Measurements from ENCODE around the gene RSPH3.
A peak's percentile ranks its signal among the peaks of the same experiment; 100 is the strongest.
"Not testable (repeated sequence)": the region's sequence is repeated elsewhere in the genome, so short reads cannot be mapped to it uniquely, and the experiment has no call there.

The RSPH3 gene

DNA sequence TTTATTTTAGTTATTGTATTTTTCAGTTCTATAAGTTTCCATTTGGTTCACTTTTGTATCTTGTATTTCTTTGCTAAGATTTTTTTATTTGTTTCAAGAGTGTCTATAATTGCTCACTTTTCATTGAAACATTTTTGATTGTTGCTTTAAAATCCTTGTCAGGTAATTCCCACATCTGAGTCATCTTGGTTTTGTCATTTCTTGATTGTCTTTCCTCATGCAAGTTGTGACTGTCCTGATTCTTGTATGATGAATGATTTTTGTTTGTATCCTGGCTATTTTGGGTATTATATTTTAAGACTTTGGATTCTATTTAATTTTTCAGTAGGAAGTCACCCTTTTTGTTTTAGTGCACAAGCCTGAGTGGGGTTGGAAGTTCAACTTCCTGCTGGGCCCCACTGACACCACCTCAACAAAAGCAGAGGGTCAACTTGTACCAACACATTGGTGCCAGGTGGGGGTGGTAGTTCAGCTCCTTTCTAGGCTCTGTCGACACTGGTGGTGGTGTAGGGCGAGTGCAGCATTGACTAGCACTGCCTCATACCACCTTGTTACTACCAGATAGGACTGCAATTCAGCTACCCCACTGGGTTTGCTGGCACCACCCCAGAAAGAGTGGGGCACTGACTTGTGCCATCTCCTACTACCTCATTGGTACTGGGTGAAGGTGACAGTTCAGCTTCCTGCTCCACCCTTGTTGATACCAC lies 8.8 kb downstream of the RSPH3 start:
- TF ChIP-seq, protein P1, sequence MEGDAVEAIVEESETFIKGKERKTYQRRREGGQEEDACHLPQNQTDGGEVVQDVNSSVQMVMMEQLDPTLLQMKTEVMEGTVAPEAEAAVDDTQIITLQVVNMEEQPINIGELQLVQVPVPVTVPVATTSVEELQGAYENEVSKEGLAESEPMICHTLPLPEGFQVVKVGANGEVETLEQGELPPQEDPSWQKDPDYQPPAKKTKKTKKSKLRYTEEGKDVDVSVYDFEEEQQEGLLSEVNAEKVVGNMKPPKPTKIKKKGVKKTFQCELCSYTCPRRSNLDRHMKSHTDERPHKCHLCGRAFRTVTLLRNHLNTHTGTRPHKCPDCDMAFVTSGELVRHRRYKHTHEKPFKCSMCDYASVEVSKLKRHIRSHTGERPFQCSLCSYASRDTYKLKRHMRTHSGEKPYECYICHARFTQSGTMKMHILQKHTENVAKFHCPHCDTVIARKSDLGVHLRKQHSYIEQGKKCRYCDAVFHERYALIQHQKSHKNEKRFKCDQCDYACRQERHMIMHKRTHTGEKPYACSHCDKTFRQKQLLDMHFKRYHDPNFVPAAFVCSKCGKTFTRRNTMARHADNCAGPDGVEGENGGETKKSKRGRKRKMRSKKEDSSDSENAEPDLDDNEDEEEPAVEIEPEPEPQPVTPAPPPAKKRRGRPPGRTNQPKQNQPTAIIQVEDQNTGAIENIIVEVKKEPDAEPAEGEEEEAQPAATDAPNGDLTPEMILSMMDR (conservative IDR thresholded peaks at IDR 0.05; ENCODE audit: low read length): no peak
- H3K4me3 ChIP-seq (ENCODE audit: low read length): no peak overlapping the region
- DNase-seq (ENCODE audit: low read depth): no peak

DNA sequence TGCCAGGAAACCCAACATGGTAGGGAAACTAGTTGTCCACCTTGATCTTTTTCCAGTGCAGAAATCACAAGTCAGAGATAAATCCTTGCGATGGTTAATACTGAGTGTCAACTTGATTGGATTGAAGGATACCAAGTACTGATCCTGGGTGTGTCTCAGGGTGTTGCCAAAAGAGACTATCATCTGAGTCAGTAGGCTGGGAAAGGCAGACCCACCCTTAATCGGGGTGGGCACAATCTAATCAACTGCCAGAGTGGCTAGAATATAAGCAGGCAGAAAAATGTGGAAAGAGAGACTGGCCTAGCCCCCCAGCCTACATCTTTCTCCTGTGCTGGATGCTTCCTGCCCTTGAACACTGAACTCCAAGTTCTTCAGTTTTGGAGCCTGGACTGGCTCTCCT lies 10.3 kb downstream of the RSPH3 start:
- not testable (repeated sequence) for H3K4me3 ChIP-seq (ENCODE audit: low read length); DNase-seq (ENCODE audit: low read depth)

GRCh38 chr6:158988477-158988876 lies 11.5 kb downstream of the RSPH3 start:
- TF ChIP-seq, protein P1 (conservative IDR thresholded peaks at IDR 0.05; ENCODE audit: low read length): no peak
- no peak overlapping the region for H3K4me3 ChIP-seq (ENCODE audit: low read length)
- no peak for DNase-seq (ENCODE audit: low read depth)

GRCh38 chr6:158987657-158988056 lies 12.3 kb downstream of the RSPH3 start:
- no peak for DNase-seq (ENCODE audit: low read depth)
- no peak overlapping the region for H3K4me3 ChIP-seq (ENCODE audit: low read length)
- TF ChIP-seq, protein P1 (conservative IDR thresholded peaks at IDR 0.05; ENCODE audit: low read length): no peak

GRCh38 chr6:158978757-158979156 lies 21.2 kb downstream of the RSPH3 start:
- no peak overlapping the region for H3K4me3 ChIP-seq (ENCODE audit: low read length)
- DNase-seq (ENCODE audit: low read depth): peak; percentile 72
- TF ChIP-seq, protein P1 (conservative IDR thresholded peaks at IDR 0.05; ENCODE audit: low read length): no peak

DNA sequence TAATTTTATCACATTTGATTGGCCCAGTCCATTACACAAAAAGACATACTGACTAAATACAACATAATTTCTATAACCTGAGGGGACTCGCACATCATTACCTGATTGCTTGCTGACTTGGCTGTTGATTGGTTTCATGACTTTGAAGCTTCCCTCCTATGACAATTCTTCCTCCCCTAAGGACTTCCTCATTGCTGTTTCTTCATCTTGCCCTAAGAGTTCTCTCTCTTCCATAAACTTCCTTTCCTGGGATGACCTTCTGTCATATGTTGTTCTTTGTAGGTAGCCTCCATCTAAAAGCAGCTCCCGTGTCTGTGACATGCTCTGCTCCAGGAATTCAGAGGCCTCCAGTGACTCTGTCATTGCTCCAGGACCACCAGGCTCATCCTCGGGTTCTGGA lies 22.6 kb downstream of the RSPH3 start:
- no peak for DNase-seq (ENCODE audit: low read depth)
- TF ChIP-seq, protein P1 (conservative IDR thresholded peaks at IDR 0.05; ENCODE audit: low read length): no peak
- H3K4me3 ChIP-seq (ENCODE audit: low read length): no peak overlapping the region

DNA sequence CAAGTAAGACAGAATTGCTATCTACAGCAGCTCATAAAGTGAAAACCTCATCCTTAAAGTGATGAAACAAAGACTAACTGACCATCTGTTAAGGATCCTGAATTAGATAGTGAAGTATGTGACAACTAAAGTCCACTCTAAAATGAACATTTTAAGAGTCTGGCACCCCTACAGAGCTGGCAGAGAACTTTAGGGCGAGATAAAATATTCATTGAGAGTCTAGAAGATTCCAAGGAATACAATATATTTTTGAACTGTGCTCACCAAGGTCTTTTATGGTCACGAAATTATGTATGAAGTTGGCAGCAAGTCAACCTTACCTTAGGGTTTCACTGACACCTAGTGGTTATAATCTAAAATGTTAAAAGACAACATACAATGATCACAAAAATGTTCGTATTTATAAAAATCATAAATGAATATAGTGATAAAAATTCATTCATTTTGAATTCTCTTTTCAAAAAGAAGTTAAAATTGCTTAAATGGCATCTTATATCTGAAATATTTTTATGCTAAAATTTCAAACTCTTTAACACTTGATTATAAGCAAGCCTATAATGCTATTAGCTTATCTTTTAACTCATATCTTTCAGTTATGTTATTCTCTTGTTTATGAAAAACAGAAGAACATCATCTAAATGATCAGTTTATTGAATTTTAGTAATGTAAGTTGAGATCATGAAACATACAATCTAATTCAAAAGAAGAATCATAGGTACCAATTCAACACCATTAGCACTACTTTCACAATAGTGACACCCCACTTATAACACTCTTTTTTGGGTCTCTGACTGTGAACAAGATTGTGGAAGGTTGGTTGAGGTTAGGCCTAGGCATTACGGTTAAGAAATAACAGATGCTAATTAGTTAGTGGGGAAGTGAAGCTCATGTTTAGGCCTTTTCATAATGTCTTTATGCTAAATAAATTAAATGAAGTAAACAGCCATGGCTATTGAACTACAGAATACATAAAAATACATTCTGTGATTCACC lies 27.5 kb downstream of the RSPH3 start:
- H3K4me3 ChIP-seq (ENCODE audit: low read length): no peak overlapping the region
- TF ChIP-seq, protein P1 (conservative IDR thresholded peaks at IDR 0.05; ENCODE audit: low read length): peak; percentile 55
- peak; percentile 66 for DNase-seq (ENCODE audit: low read depth)

Data from AG10803 (cell line).